Measurements from ENCODE around the gene MX2. TPM values are rescaled to one million over a fixed set of nuclear protein-coding genes. Genes with fewer than 3 reads are reported as not detected.

The MX2 gene
- total RNA-seq, 2 experiments from 2014 or later: 65.1 to 158 TPM

- peaks cover 78% of the 10 kb centered on the region for H3K4me1 Mint-ChIP-seq
- no peaks in the 10 kb centered on the region for H3K27me3 Mint-ChIP-seq
- peak overlapping the region; percentile 100 for H3K27ac Mint-ChIP-seq
- peak overlapping the region; percentile 87 for H3K4me3 Mint-ChIP-seq
- H3K36me3 Mint-ChIP-seq: peaks cover 75% of the 10 kb centered on the region
- DNase-seq (peak; percentile 53), ATAC-seq (peak; percentile 5)
- H3K9me3 Mint-ChIP-seq (ENCODE audit: low read depth): no peaks in the 10 kb centered on the region
- CTCF ChIA-PET: interaction anchor here (1.5 kb wide), 1 partner anchor 64 kb away, joined by 5 read pairs; no protein-coding TSS in a partner anchor
These were observed 65.0 kb downstream of the MX2 start for GRCh38 chr21:41426676-41427404.

- H3K27ac Mint-ChIP-seq: peak overlapping the region; percentile 100
These were observed 65.7 kb downstream of the MX2 start for GRCh38 chr21:41427556-41427955.

GRCh38 chr21:41428311-41428710 lies 66.5 kb downstream of the MX2 start:
- no peaks in the 10 kb centered on the region for H3K27me3 Mint-ChIP-seq
- peak overlapping the region; percentile 87 for H3K4me3 Mint-ChIP-seq
- ATAC-seq: no peak
- peak; percentile 38 for DNase-seq
- H3K4me1 Mint-ChIP-seq: peaks cover 78% of the 10 kb centered on the region
- peaks cover 81% of the 10 kb centered on the region for H3K36me3 Mint-ChIP-seq
- CTCF ChIA-PET: no interaction called here
- H3K27ac Mint-ChIP-seq: peak overlapping the region; percentile 100
- H3K9me3 Mint-ChIP-seq (ENCODE audit: low read depth): no peaks in the 10 kb centered on the region

More at GRCh38 chr21:41427556-41427955, 65.7 kb downstream of the MX2 start:
- Mint-ChIP-seq H3K27me3 (no peaks in the 10 kb centered on the region), H3K9me3 (ENCODE audit: low read depth) (no peaks in the 10 kb centered on the region), H3K4me1 (peaks cover 78% of the 10 kb centered on the region), H3K36me3 (peaks cover 79% of the 10 kb centered on the region), H3K4me3 (peak overlapping the region; percentile 87)
- no peak for ATAC-seq
- CTCF ChIA-PET: no interaction called here
- peak; percentile 38 for DNase-seq

GRCh38 chr21:41428847-41429246 lies 67.0 kb downstream of the MX2 start:
- ATAC-seq (no peak), DNase-seq (peak; percentile 28)
- Mint-ChIP-seq H3K9me3 (ENCODE audit: low read depth) (no peaks in the 10 kb centered on the region), H3K27ac (peak overlapping the region; percentile 100), H3K4me3 (peak overlapping the region; percentile 87), H3K4me1 (peaks cover 77% of the 10 kb centered on the region), H3K27me3 (no peaks in the 10 kb centered on the region), H3K36me3 (peaks cover 83% of the 10 kb centered on the region)
- CTCF ChIA-PET: no interaction called here

GRCh38 chr21:41429305-41429704 lies 67.5 kb downstream of the MX2 start:
- H3K27me3 Mint-ChIP-seq: no peaks in the 10 kb centered on the region
- no peak for ATAC-seq
- peaks cover 88% of the 10 kb centered on the region for H3K36me3 Mint-ChIP-seq
- H3K9me3 Mint-ChIP-seq (ENCODE audit: low read depth): no peaks in the 10 kb centered on the region
- H3K27ac Mint-ChIP-seq: peak overlapping the region; percentile 36
- CTCF ChIA-PET: no interaction called here
- peak; percentile 33 for DNase-seq
- H3K4me1 Mint-ChIP-seq: peaks cover 75% of the 10 kb centered on the region
- peak overlapping the region; percentile 87 for H3K4me3 Mint-ChIP-seq

GRCh38 chr21:41429925-41430491 lies 68.2 kb downstream of the MX2 start:
- DNase-seq: peak; percentile 33
- ATAC-seq: no peak
- H3K4me1 Mint-ChIP-seq: peaks cover 74% of the 10 kb centered on the region
- peak overlapping the region; percentile 71 for H3K27ac Mint-ChIP-seq
- CTCF ChIA-PET: interaction anchor here (2.0 to 2.2 kb wide), 2 partner anchors 10 to 147 kb away, joined by 4 to 6 read pairs; no protein-coding TSS in a partner anchor
- H3K36me3 Mint-ChIP-seq: peaks cover 90% of the 10 kb centered on the region
- H3K4me3 Mint-ChIP-seq: peak overlapping the region; percentile 87
- no peaks in the 10 kb centered on the region for H3K27me3 Mint-ChIP-seq
- H3K9me3 Mint-ChIP-seq (ENCODE audit: low read depth): no peaks in the 10 kb centered on the region

GRCh38 chr21:41431788-41432548 lies 70.1 kb downstream of the MX2 start:
- H3K36me3 Mint-ChIP-seq: peaks cover 96% of the 10 kb centered on the region
- H3K4me3 Mint-ChIP-seq: peak overlapping the region; percentile 26
- H3K4me1 Mint-ChIP-seq: peaks cover 86% of the 10 kb centered on the region
- peak overlapping the region; percentile 11 for H3K27ac Mint-ChIP-seq
- H3K9me3 Mint-ChIP-seq (ENCODE audit: low read depth): no peaks in the 10 kb centered on the region
- DNase-seq (peak; percentile 34), ATAC-seq (no peak)
- CTCF ChIA-PET: interaction anchor here (2.0 to 2.2 kb wide), 2 partner anchors 8 to 149 kb away, joined by 4 to 6 read pairs; no protein-coding TSS in a partner anchor
- H3K27me3 Mint-ChIP-seq: no peaks in the 10 kb centered on the region

- Mint-ChIP-seq H3K27ac (peak overlapping the region; percentile 11), H3K4me1 (peaks cover 86% of the 10 kb centered on the region), H3K4me3 (peak overlapping the region; percentile 26), H3K27me3 (no peaks in the 10 kb centered on the region), H3K9me3 (ENCODE audit: low read depth) (no peaks in the 10 kb centered on the region), H3K36me3 (peaks cover 95% of the 10 kb centered on the region)
- no peak for DNase-seq
- CTCF ChIA-PET: interaction anchor here (2.2 kb wide), 1 partner anchor 150 kb away, joined by 6 read pairs; no protein-coding TSS in a partner anchor
- ATAC-seq: no peak
These were observed 71.0 kb downstream of the MX2 start for GRCh38 chr21:41432562-41433460.

- no peak for DNase-seq
- no peaks in the 10 kb centered on the region for H3K27me3 Mint-ChIP-seq
- H3K36me3 Mint-ChIP-seq: peaks cover 93% of the 10 kb centered on the region
- CTCF ChIA-PET: no interaction called here
- no peak for ATAC-seq
- peak overlapping the region; percentile 13 for H3K4me3 Mint-ChIP-seq
- H3K4me1 Mint-ChIP-seq: peaks cover 84% of the 10 kb centered on the region
- no peak overlapping the region for H3K27ac Mint-ChIP-seq
- H3K9me3 Mint-ChIP-seq (ENCODE audit: low read depth): no peaks in the 10 kb centered on the region
These were observed 71.7 kb downstream of the MX2 start for GRCh38 chr21:41433566-41433965.

- peak; percentile 23 for DNase-seq
- H3K4me1 Mint-ChIP-seq: peaks cover 79% of the 10 kb centered on the region
- H3K36me3 Mint-ChIP-seq: peaks cover 94% of the 10 kb centered on the region
- H3K27ac Mint-ChIP-seq: peak overlapping the region; percentile 53
- H3K27me3 Mint-ChIP-seq: no peaks in the 10 kb centered on the region
- no peak overlapping the region for H3K4me3 Mint-ChIP-seq
- H3K9me3 Mint-ChIP-seq (ENCODE audit: low read depth): no peaks in the 10 kb centered on the region
- CTCF ChIA-PET: no interaction called here
- ATAC-seq: no peak
These were observed 73.9 kb downstream of the MX2 start for GRCh38 chr21:41435706-41436105.

- H3K36me3 Mint-ChIP-seq: peaks cover 91% of the 10 kb centered on the region
- no peaks in the 10 kb centered on the region for H3K9me3 Mint-ChIP-seq (ENCODE audit: low read depth)
- ATAC-seq (peak; percentile 17), DNase-seq (peak; percentile 29)
- peaks cover 73% of the 10 kb centered on the region for H3K4me1 Mint-ChIP-seq
- peak overlapping the region; percentile 35 for H3K27ac Mint-ChIP-seq
- no peaks in the 10 kb centered on the region for H3K27me3 Mint-ChIP-seq
- H3K4me3 Mint-ChIP-seq: no peak overlapping the region
- CTCF ChIA-PET: interaction anchor here (0.7 to 1.5 kb wide), 2 partner anchors 27 to 154 kb away, joined by 3 read pairs; no protein-coding TSS in a partner anchor
These were observed 75.9 kb downstream of the MX2 start for GRCh38 chr21:41437729-41438128.

GRCh38 chr21:41438425-41439113 lies 76.7 kb downstream of the MX2 start:
- H3K4me1 Mint-ChIP-seq: peaks cover 69% of the 10 kb centered on the region
- DNase-seq: peak; percentile 28

More at GRCh38 chr21:41438425-41439113, 76.7 kb downstream of the MX2 start:
- H3K27me3 Mint-ChIP-seq: no peaks in the 10 kb centered on the region
- H3K4me3 Mint-ChIP-seq: no peak overlapping the region
- CTCF ChIA-PET: interaction anchor here (1.5 kb wide), 1 partner anchor 28 kb away, joined by 3 read pairs; no protein-coding TSS in a partner anchor
- no peak overlapping the region for H3K27ac Mint-ChIP-seq
- no peak for ATAC-seq
- no peaks in the 10 kb centered on the region for H3K9me3 Mint-ChIP-seq (ENCODE audit: low read depth)
- H3K36me3 Mint-ChIP-seq: peaks cover 91% of the 10 kb centered on the region
